GM06990 (cell line): ENCODE data around the gene HERC4.

Source experiments
- DNase-seq: peaks from one replicate; pipeline ENCODE4 v3.0.0-alpha.2; 2011; ENCODE audit not compliant: insufficient read length; ENCODE audit errors: extremely low read depth
- H3K27me3 ChIP-seq: replicated peaks from 2 replicates; pipeline ENCODE4 v1.6.0; 2011; ENCODE audit warnings: low read length; ENCODE audit not compliant: control insufficient read depth, insufficient read depth
- H3K36me3 ChIP-seq: 2 replicates; pipeline ENCODE4 v1.5.1; 2011; ENCODE audit warnings: low read length; ENCODE audit not compliant: control insufficient read depth, insufficient read depth
- H3K4me3 ChIP-seq: replicated peaks from 2 replicates; pipeline ENCODE4 v1.5.1; 2011; ENCODE audit warnings: low read depth, mild to moderate bottlenecking, control low read depth, low read length
- TF ChIP-seq, protein P1 (sequence below): IDR thresholded peaks from 2 replicates; pipeline ENCODE4 v1.5.1; 2011; ENCODE audit warnings: low read length, control low read depth, mild to moderate bottlenecking, inconsistent platforms; ENCODE audit not compliant: insufficient read depth, poor library complexity, severe bottlenecking

Gene HERC4

DNA sequence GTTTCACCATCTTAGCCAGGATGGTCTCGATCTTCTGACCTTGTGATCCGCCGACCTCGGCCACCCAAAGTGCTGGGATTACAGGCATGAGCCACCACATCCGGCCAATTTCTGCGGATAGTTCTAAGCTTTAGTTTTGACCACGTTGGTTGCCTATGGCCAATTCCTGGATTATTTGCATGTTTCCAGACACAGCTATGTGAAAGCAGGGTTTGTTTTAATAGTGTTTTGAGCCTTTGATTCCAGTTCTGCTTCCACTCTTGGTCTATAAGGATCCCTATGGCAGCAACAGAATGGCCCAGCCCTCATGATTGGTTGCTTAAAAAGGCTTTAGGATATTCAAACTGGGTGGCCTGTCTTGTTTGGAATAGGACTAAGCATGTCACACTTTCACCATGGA lies 171.5 kb downstream of the HERC4 start:
- TF ChIP-seq, protein P1, sequence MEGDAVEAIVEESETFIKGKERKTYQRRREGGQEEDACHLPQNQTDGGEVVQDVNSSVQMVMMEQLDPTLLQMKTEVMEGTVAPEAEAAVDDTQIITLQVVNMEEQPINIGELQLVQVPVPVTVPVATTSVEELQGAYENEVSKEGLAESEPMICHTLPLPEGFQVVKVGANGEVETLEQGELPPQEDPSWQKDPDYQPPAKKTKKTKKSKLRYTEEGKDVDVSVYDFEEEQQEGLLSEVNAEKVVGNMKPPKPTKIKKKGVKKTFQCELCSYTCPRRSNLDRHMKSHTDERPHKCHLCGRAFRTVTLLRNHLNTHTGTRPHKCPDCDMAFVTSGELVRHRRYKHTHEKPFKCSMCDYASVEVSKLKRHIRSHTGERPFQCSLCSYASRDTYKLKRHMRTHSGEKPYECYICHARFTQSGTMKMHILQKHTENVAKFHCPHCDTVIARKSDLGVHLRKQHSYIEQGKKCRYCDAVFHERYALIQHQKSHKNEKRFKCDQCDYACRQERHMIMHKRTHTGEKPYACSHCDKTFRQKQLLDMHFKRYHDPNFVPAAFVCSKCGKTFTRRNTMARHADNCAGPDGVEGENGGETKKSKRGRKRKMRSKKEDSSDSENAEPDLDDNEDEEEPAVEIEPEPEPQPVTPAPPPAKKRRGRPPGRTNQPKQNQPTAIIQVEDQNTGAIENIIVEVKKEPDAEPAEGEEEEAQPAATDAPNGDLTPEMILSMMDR = no peak
- Histone ChIP-seq H3K36me3 (peaks cover 3% of the 10 kb centered on the region), H3K27me3 (no peaks in the 10 kb centered on the region), H3K4me3 (no peak overlapping the region)
- DNase-seq = no peak

DNA sequence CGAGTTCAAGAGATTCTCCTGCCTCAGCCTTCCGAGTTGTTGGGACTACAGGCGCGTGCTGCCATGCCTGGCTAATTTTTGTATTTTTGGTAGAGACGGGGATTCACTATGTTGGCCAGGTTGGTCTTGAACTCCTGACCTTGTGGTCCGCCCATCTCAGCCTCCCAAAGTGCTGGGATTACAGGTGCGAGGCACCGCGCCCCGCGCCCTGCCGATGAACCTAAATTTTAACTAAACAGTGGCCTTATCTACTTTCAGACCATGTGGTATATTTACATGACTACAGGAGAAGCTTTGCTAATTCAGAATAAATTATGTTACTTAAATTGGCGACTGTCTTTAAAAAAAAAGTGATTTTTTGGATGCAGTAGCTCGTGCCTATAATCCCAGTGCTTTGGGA lies 181.4 kb downstream of the HERC4 start:
- H3K36me3 ChIP-seq = peaks cover 12% of the 10 kb centered on the region
- TF ChIP-seq, protein P1 = no peak

DNA sequence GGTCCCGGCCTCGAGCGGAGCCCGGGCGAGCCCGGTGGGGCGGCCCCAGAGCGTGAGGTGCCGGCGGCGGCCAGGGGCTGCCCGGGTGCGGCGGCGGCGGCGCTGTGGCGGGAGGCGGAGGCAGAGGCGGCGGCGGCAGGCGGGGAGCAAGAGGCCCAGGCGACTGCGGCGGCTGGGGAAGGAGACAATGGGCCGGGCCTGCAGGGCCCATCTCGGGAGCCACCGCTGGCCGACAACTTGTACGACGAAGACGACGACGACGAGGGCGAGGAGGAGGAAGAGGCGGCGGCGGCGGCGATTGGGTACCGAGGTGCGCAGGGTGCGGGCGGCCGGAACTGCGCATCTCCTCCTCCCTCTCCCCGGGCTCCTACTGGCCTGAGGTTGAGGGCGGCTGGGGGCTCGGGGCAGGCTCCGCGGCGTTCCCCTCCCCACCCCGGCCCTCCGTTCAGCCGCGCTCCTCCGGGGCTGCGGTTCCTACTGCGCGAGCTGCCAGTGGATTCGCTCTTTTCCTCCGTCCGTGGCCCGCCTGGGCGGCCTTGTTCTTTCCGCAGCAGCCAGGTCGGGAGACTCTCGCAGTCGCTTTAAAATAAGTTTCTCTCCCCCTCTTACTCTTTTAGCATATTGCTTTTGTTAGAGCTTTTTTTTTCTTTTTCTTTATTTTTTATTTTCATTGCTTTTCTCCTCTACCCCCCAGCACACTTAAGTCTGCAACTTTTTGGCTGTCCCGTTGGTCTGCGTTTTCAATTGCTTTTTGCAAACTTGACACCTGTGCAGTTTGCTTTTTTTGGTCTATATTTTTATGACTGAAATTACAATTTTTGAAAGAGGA lies 190.0 kb downstream of the HERC4 start:
- H3K36me3 ChIP-seq = peaks cover 8% of the 10 kb centered on the region
- TF ChIP-seq, protein P1 = no peak
- DNase-seq = peak; percentile 88
- H3K27me3 ChIP-seq = no peaks in the 10 kb centered on the region
- peak overlapping the region; percentile 80 for H3K4me3 ChIP-seq

More for the DNA sequence above, 181.4 kb downstream of the HERC4 start:
- Histone ChIP-seq H3K4me3 (no peak overlapping the region), H3K27me3 (no peaks in the 10 kb centered on the region)
- DNase-seq = no peak

DNA sequence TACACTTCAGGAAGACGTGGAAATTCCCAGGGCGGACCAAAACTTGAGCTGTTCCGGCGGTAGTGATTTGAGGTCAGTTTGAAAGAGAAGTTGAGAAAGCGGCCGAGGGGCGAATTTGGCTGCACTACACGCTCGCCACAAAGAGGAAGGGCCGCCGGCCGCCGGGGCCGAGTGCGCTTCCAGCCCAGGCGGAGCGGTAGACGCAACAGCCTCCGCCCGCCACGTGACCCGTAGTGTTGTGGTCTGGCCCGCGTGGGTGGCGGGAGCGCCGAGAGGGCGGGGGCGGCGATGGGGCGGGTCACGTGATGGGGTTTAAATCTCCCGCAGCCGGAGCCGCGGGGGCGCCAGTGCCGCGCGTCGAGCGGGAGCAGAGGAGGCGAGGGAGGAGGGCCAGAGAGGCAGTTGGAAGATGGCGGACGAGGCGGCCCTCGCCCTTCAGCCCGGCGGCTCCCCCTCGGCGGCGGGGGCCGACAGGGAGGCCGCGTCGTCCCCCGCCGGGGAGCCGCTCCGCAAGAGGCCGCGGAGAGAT lies 190.7 kb downstream of the HERC4 start, which contains the start of gene SIRT1:
SIRT1 (plus strand) TSS at position 344 of the 529 bp plus-strand sequence; CDS start at position 410, 66 bp downstream.
- TF ChIP-seq, protein P1 = no peak
- Histone ChIP-seq H3K27me3 (no peaks in the 10 kb centered on the region), H3K36me3 (peaks cover 6% of the 10 kb centered on the region), H3K4me3 (peak within 1 kb of the TSS; percentile 80)
- DNase-seq = peak; percentile 97

DNA sequence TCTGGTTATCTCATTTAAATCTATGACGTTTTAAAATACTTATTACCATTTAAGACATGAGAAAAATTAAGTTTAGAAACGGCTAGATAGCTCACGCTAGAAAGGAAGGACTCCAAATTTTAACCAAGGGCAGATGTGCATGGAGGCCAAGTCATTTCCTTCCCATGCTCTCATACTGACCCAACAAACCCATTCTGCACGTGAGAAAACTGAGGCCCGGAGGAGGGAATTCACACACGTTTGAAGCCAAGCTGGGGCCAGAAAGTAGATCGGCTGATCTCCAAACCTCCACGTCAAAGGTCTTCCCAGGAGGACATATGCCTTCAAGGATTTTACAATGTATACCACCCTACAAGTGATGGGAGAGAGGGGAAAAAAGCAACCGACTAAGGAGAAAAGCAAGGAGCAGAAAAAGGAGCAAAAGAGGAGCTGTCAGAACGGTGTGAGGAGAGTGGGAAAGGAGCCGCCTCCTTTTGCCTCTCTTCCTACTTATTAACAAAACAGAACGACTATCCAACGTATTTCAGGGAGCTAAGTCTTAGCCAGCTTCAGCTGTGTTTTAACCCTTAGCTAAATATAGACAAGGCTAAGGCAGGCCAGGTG lies 191.3 kb downstream of the HERC4 start:
- DNase-seq = peak; percentile 13
- H3K36me3 ChIP-seq = peaks cover 4% of the 10 kb centered on the region
- TF ChIP-seq, protein P1 = no peak

More for the DNA sequence above, 191.3 kb downstream of the HERC4 start:
- Histone ChIP-seq H3K27me3 (no peaks in the 10 kb centered on the region), H3K4me3 (peak overlapping the region; percentile 80)
